HepG2 (cell line): Measurements from ENCODE around the gene APBB3. TPM values are rescaled to one million over a fixed set of nuclear protein-coding genes. Genes with fewer than 3 reads are reported as not detected.
A peak's percentile ranks its signal among the peaks of the same experiment; 100 is the strongest.

Experiments used
- ARID2 ChIP-seq: sonication (generic); formaldehyde crosslinking; IDR thresholded peaks from 2 replicates; pipeline ENCODE4 v1.8.1; 2022; ENCODE audit warnings: mild to moderate bottlenecking, missing genetic modification reagents, borderline replicate concordance
- ATRX ChIP-seq: sonication (generic); formaldehyde crosslinking; IDR thresholded peaks from 2 replicates; pipeline ENCODE4 v1.4.0; 2020; ENCODE audit warnings: missing genetic modification reagents, borderline replicate concordance
- CREM ChIP-seq, 2 experiments: sonication (generic) in 1 of 2; formaldehyde crosslinking in 1 of 2; IDR thresholded peaks; 2 replicates each; pipeline versions ENCODE4 v1.4.0 to v1.6.1; 2016 to 2020; ENCODE audit warnings: antibody characterized with exemption in 1 of 2, mild to moderate bottlenecking in 1 of 2, missing genetic modification reagents in 1 of 2
- ETV5 ChIP-seq: IDR thresholded peaks from 2 replicates; pipeline ENCODE4 v1.6.1; 2018; ENCODE audit warnings: missing biosample characterization, missing genetic modification reagents, inconsistent platforms, borderline replicate concordance
- FIP1L1 ChIP-seq: fragments of 200-400 bp; formaldehyde crosslinking; IDR thresholded peaks from 2 replicates; pipeline ENCODE4 v1.6.1; 2018; ENCODE audit warnings: low read depth, mild to moderate bottlenecking, low read length, moderate library complexity, borderline replicate concordance; ENCODE audit not compliant: insufficient read depth
- MTA1 ChIP-seq: sonication (generic); formaldehyde crosslinking; IDR thresholded peaks from 2 replicates; pipeline ENCODE4 v1.4.0; 2020; ENCODE audit warnings: missing genetic modification reagents, mild to moderate bottlenecking, borderline replicate concordance
- MTF2 ChIP-seq: sonication (generic); formaldehyde crosslinking; IDR thresholded peaks from 2 replicates; pipeline ENCODE4 v1.5.0; 2020; ENCODE audit warnings: missing genetic modification reagents, borderline replicate concordance
- PRPF4 ChIP-seq: fragments of 200-400 bp; formaldehyde crosslinking; IDR thresholded peaks from 2 replicates; pipeline ENCODE4 v1.6.1; 2016; ENCODE audit warnings: low read length, low read depth; ENCODE audit not compliant: poor library complexity, severe bottlenecking
- SIX4 ChIP-seq: sonication (generic); formaldehyde crosslinking; IDR thresholded peaks from 2 replicates; pipeline ENCODE4 v1.4.0; 2020; ENCODE audit warnings: missing genetic modification reagents
- SMAD9 ChIP-seq: sonication (generic); formaldehyde crosslinking; IDR thresholded peaks from 2 replicates; pipeline ENCODE4 v1.5.1; 2020; ENCODE audit warnings: mild to moderate bottlenecking, missing genetic modification reagents
- SOX6 ChIP-seq, 2 experiments: fragments of 450-650 bp in 1 of 2; sonication (generic) in 1 of 2; formaldehyde crosslinking in 1 of 2; IDR thresholded peaks; 2 replicates each; pipeline versions ENCODE4 v1.4.0 to v1.6.1; 2017 to 2020; ENCODE audit warnings: antibody characterized with exemption in 1 of 2, mild to moderate bottlenecking in 1 of 2, missing genetic modification reagents in 1 of 2
- SP2 ChIP-seq: sonication (generic); formaldehyde crosslinking; IDR thresholded peaks from 2 replicates; pipeline ENCODE4 v1.5.1; 2020; ENCODE audit warnings: mild to moderate bottlenecking, missing genetic modification reagents
- U2AF1 ChIP-seq: fragments of 200-400 bp; formaldehyde crosslinking; optimal IDR thresholded peaks from 2 replicates; pipeline ENCODE3; 2017; ENCODE audit warnings: mild to moderate bottlenecking, low read depth, low read length
- ZNF12 ChIP-seq: sonication (generic); formaldehyde crosslinking; IDR thresholded peaks from 2 replicates; pipeline ENCODE4 v1.5.0; 2020; ENCODE audit warnings: missing genetic modification reagents
- ZNF34 ChIP-seq: sonication (generic); formaldehyde crosslinking; IDR thresholded peaks from 2 replicates; pipeline ENCODE4 v1.4.0; 2020; ENCODE audit warnings: mild to moderate bottlenecking, missing genetic modification reagents, borderline replicate concordance
- ZNF546 ChIP-seq: sonication (generic); formaldehyde crosslinking; conservative IDR thresholded peaks from 2 replicates; pipeline ENCODE4 v1.8.1; 2023; ENCODE audit warnings: mild to moderate bottlenecking, missing genetic modification reagents
- ZNF644 ChIP-seq: IDR thresholded peaks from 2 replicates; pipeline ENCODE4 v1.6.1; 2016; ENCODE audit warnings: low read depth
- ZNF761 ChIP-seq: sonication (generic); formaldehyde crosslinking; conservative IDR thresholded peaks from 2 replicates; pipeline ENCODE4 v1.4.0; 2020; ENCODE audit warnings: mild to moderate bottlenecking, missing genetic modification reagents
- ZNF775 ChIP-seq: sonication (generic); formaldehyde crosslinking; IDR thresholded peaks from 2 replicates; pipeline ENCODE4 v1.4.0; 2020; ENCODE audit warnings: missing genetic modification reagents, mild to moderate bottlenecking, moderate library complexity, borderline replicate concordance
- polyA plus RNA-seq, 8 experiments: library from polyadenylated mRNA; depleted of rRNA in 3 of 8; stranded (reverse) in 7 of 8; unstranded in 1 of 8; fragments of >200 nt; fragmentation: Illumina TruSeq in 4 of 8; extraction: Trizol in 4 of 8; gene quantifications; 2 replicates each; pipeline versions ENCODE4 v1.2.1 to v1.2.3, GENCODE V29; 2011 to 2016; ENCODE audit warnings: low read depth in 4 of 8, missing spikeins in 1 of 8, mixed read lengths in 1 of 8; ENCODE audit not compliant: insufficient read depth in 1 of 8
- total RNA-seq, 5 experiments: library from RNA; depleted of rRNA; stranded (reverse); fragments of >200 nt; fragmentation: Illumina TruSeq; extraction: Trizol; gene quantifications; 2 replicates each; pipeline ENCODE4 v1.2.3, GENCODE V29; 2016; ENCODE audit warnings: low read depth in 1 of 5
- TF ChIP-seq, protein P1 (sequence below): sonication (generic); formaldehyde crosslinking; IDR thresholded peaks from 2 replicates; pipeline ENCODE4 v1.5.1; 2020; ENCODE audit warnings: mild to moderate bottlenecking, missing genetic modification reagents, moderate library complexity
- TF ChIP-seq, protein P2 (sequence below), 2 experiments: sonication (generic) in 1 of 2; formaldehyde crosslinking in 1 of 2; IDR thresholded peaks; 2 replicates each; pipeline versions ENCODE4 v1.4.0 to v1.6.1; 2016 to 2020; ENCODE audit warnings: borderline replicate concordance in 1 of 2, low read depth in 1 of 2, mild to moderate bottlenecking in 1 of 2, missing genetic modification reagents in 1 of 2
- TF ChIP-seq, protein P3 (sequence below): sonication (generic); formaldehyde crosslinking; IDR thresholded peaks from 2 replicates; pipeline ENCODE4 v1.8.0; 2022; ENCODE audit warnings: mild to moderate bottlenecking, missing genetic modification reagents; ENCODE audit not compliant: insufficient replicate concordance

APBB3 gene
- total and polyA plus RNA-seq, 2 of the 13 experiments (the other 11 are each of a cell fraction or from before 2014, with no cell fraction given) = 0.38 to 0.78 TPM

DNA sequence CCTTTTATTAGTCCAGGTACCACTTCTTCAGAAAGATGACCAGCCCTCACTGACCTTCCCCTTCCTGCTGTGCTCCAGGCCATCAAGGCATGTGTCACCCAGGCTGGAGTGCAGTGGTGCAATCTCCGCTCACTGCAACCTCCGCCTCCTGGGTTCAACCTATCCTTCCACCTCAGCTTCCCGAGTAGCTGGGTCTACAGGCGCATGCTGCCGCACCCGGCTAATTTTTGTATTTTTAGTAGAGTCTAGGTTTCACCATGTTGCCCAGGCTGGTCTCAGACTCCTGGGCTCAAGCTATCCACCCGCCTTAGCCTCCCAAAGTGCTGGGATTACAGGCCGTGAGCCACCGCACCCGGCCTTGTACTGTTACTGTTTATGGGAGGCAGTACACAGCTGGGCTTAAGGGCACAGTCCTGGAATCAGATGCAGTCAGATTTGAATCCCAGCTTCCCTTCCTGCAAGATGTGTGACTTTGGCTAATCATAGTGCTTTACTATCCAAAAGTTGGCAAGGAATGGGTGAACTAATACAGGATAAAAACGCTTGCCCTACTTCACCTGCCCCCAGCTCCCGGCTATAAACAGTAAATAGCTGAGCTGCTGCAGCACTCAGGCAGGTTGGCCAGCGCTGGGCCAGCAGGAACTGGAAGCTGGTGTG lies 17.4 kb downstream of the APBB3 start (continued):
- TF ChIP-seq, protein P1, sequence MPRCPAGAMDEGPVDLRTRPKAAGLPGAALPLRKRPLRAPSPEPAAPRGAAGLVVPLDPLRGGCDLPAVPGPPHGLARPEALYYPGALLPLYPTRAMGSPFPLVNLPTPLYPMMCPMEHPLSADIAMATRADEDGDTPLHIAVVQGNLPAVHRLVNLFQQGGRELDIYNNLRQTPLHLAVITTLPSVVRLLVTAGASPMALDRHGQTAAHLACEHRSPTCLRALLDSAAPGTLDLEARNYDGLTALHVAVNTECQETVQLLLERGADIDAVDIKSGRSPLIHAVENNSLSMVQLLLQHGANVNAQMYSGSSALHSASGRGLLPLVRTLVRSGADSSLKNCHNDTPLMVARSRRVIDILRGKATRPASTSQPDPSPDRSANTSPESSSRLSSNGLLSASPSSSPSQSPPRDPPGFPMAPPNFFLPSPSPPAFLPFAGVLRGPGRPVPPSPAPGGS = no peak
- TF ChIP-seq MTF2 (CRISPR knock-in tag) (no peak; the same call in 1 of the 2 replicates), U2AF1 (no peak), ETV5 (CRISPR knock-in tag) (peak; percentile 44; the same call in 1 of the 2 replicates), MTA1 (CRISPR knock-in tag) (peak; percentile 57; the same call in 1 of the 2 replicates), ATRX (no peak), ZNF546 (CRISPR knock-in tag) (no peak), CREM (IDR thresholded peaks at IDR 0.05) (no peak), CREM (CRISPR knock-in tag; IDR thresholded peaks at IDR 0.05) (no peak), PRPF4 (no peak), ZNF12 (CRISPR knock-in tag) (no peak), ZNF775 (CRISPR knock-in tag) (no peak), SIX4 (CRISPR knock-in tag) (no peak), FIP1L1 (no peak), SOX6 (IDR thresholded peaks at IDR 0.05) (no peak), SOX6 (CRISPR knock-in tag; IDR thresholded peaks at IDR 0.05) (no peak), ZNF761 (CRISPR knock-in tag) (no peak), SP2 (CRISPR knock-in tag) (no peak), ARID2 (0 out of 2 replicates have a peak, but pooled peaks have one; percentile 22), ZNF644 (CRISPR knock-in tag) (no peak), SMAD9 (CRISPR knock-in tag) (no peak), ZNF34 (CRISPR knock-in tag) (0 out of 2 replicates have a peak, but pooled peaks have one; percentile 73)
- TF ChIP-seq, protein P2, sequence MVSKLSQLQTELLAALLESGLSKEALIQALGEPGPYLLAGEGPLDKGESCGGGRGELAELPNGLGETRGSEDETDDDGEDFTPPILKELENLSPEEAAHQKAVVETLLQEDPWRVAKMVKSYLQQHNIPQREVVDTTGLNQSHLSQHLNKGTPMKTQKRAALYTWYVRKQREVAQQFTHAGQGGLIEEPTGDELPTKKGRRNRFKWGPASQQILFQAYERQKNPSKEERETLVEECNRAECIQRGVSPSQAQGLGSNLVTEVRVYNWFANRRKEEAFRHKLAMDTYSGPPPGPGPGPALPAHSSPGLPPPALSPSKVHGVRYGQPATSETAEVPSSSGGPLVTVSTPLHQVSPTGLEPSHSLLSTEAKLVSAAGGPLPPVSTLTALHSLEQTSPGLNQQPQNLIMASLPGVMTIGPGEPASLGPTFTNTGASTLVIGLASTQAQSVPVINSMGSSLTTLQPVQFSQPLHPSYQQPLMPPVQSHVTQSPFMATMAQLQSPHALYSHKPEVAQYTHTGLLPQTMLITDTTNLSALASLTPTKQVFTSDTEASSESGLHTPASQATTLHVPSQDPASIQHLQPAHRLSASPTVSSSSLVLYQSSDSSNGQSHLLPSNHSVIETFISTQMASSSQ (IDR thresholded peaks at IDR 0.05; ENCODE audit: low read depth) = no peak
- TF ChIP-seq, protein P2 (CRISPR knock-in tag; IDR thresholded peaks at IDR 0.05; ENCODE audit: borderline replicate concordance) = no peak
- TF ChIP-seq, protein P3, sequence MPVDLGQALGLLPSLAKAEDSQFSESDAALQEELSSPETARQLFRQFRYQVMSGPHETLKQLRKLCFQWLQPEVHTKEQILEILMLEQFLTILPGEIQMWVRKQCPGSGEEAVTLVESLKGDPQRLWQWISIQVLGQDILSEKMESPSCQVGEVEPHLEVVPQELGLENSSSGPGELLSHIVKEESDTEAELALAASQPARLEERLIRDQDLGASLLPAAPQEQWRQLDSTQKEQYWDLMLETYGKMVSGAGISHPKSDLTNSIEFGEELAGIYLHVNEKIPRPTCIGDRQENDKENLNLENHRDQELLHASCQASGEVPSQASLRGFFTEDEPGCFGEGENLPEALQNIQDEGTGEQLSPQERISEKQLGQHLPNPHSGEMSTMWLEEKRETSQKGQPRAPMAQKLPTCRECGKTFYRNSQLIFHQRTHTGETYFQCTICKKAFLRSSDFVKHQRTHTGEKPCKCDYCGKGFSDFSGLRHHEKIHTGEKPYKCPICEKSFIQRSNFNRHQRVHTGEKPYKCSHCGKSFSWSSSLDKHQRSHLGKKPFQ (CRISPR knock-in tag) = no peak
